ENCODE results near the gene IQGAP1.
A peak's percentile ranks its signal among the peaks of the same experiment; 100 is the strongest.

IQGAP1 gene

GRCh38 chr15:90388462-90389380, 679 bp downstream of the IQGAP1 start:
- peak; percentile 66 for DNase-seq (ENCODE audit: low read depth)
- no peak for TF ChIP-seq CTCF (IDR thresholded peaks at IDR 0.05; ENCODE audit: insufficient read depth, low read depth, low read length, missing control alignments)
- H3K4me3 ChIP-seq (ENCODE audit: low read depth, low read length): peak overlapping the region; percentile 98

- DNase-seq (ENCODE audit: low read depth): no peak
- no peak for TF ChIP-seq CTCF (IDR thresholded peaks at IDR 0.05; ENCODE audit: insufficient read depth, low read depth, low read length, missing control alignments)
- H3K4me3 ChIP-seq (ENCODE audit: low read depth, low read length): peak overlapping the region; percentile 98
Measured at GRCh38 chr15:90389513-90389912, 1.5 kb downstream of the IQGAP1 start.

GRCh38 chr15:90393040-90393439, 5.0 kb downstream of the IQGAP1 start:
- no peak for DNase-seq (ENCODE audit: low read depth)
- H3K4me3 ChIP-seq (ENCODE audit: low read depth, low read length): no peak overlapping the region
- TF ChIP-seq CTCF (IDR thresholded peaks at IDR 0.05; ENCODE audit: insufficient read depth, low read depth, low read length, missing control alignments): no peak

GRCh38 chr15:90394074-90394473, 6.0 kb downstream of the IQGAP1 start:
- no peak for TF ChIP-seq CTCF (IDR thresholded peaks at IDR 0.05; ENCODE audit: insufficient read depth, low read depth, low read length, missing control alignments)
- DNase-seq (ENCODE audit: low read depth): no peak
- no peak overlapping the region for H3K4me3 ChIP-seq (ENCODE audit: low read depth, low read length)

GRCh38 chr15:90394748-90395442, 6.9 kb downstream of the IQGAP1 start:
- no peak for DNase-seq (ENCODE audit: low read depth)
- no peak overlapping the region for H3K4me3 ChIP-seq (ENCODE audit: low read depth, low read length)
- no peak for TF ChIP-seq CTCF (IDR thresholded peaks at IDR 0.05; ENCODE audit: insufficient read depth, low read depth, low read length, missing control alignments)

- DNase-seq (ENCODE audit: low read depth): no peak
- H3K4me3 ChIP-seq (ENCODE audit: low read depth, low read length): no peak overlapping the region
- TF ChIP-seq CTCF (IDR thresholded peaks at IDR 0.05; ENCODE audit: insufficient read depth, low read depth, low read length, missing control alignments): no peak
Measured at GRCh38 chr15:90396321-90396720, 8.3 kb downstream of the IQGAP1 start.

All from GM12865 (cell line).